ENCODE measurements around the gene TMEM19. TPM values are rescaled to one million over a fixed set of nuclear protein-coding genes. Genes with fewer than 3 reads are reported as not detected.
A peak's percentile ranks its signal among the peaks of the same experiment; 100 is the strongest.

The TMEM19 gene
- total RNA-seq, 4 donors from 2014 or later = 9.3 to 47.0 (median 21.4) TPM

- in situ Hi-C loops (cut with MboI; ENCODE audit: low sequenced_read_pairs in 4 of 4) = loop anchor here (10.0 to 25.0 kb wide), 3 partner anchors 328 to 1006 kb away; no protein-coding TSS in a partner anchor
- TF ChIP-seq CTCF (IDR thresholded peaks at IDR 0.05 in 4 of 5, conservative IDR thresholded peaks at IDR 0.05 in 1 of 5) (no peak), POLR2A (IDR thresholded peaks at IDR 0.05) (no peak)
- H3K27me3 ChIP-seq = no peaks in the 10 kb centered on the region
- no peak overlapping the region for H3K27ac ChIP-seq
- H3K4me1 ChIP-seq = peaks cover 0 to 3% of the 10 kb centered on the region in 2 donors
- H3K4me3 ChIP-seq = no peak overlapping the region
- no peaks in the 10 kb centered on the region for H3K9me3 ChIP-seq
- no peaks in the 10 kb centered on the region for H3K36me3 ChIP-seq
- DNase-seq (no peak), ATAC-seq (no peak)
- intact Hi-C loops (cut with DNase I; ENCODE audit: low total_unique reads) = no loop called here
Observed at GRCh38 chr12:71742998-71743397, 57.1 kb downstream of the TMEM19 start.

- ATAC-seq (no peak), DNase-seq (no peak)
- TF ChIP-seq POLR2A (IDR thresholded peaks at IDR 0.05) = no peak
- no peak for TF ChIP-seq CTCF (IDR thresholded peaks at IDR 0.05 in 4 of 5, conservative IDR thresholded peaks at IDR 0.05 in 1 of 5)
- H3K36me3 ChIP-seq = no peaks in the 10 kb centered on the region
- H3K4me3 ChIP-seq = no peak overlapping the region
- intact Hi-C loops (cut with DNase I; ENCODE audit: low total_unique reads) = loop anchor here (5.0 kb wide), 1 partner anchor 527 kb away; no protein-coding TSS in a partner anchor
- H3K27me3 ChIP-seq = no peaks in the 10 kb centered on the region
- H3K27ac ChIP-seq = no peak overlapping the region
- peaks cover 0 to 3% of the 10 kb centered on the region in 2 donors for H3K4me1 ChIP-seq
- in situ Hi-C loops (cut with MboI; ENCODE audit: low sequenced_read_pairs in 4 of 4) = loop anchor here (10.0 to 25.0 kb wide), 3 partner anchors 330 to 1007 kb away; no protein-coding TSS in a partner anchor
- H3K9me3 ChIP-seq = no peaks in the 10 kb centered on the region
Observed at GRCh38 chr12:71744522-71745300, 58.8 kb downstream of the TMEM19 start.

GRCh38 chr12:71746974-71747611 is 61.2 kb downstream of the TMEM19 start:
- H3K4me1 ChIP-seq = peaks cover 0 to 3% of the 10 kb centered on the region in 2 donors
- TF ChIP-seq CTCF (IDR thresholded peaks at IDR 0.05 in 4 of 5, conservative IDR thresholded peaks at IDR 0.05 in 1 of 5) (peak; percentile 43 to 81 (median 70)), POLR2A (IDR thresholded peaks at IDR 0.05) (no peak)
- in situ Hi-C loops (cut with MboI; ENCODE audit: low sequenced_read_pairs in 4 of 4) (loop anchor here (10.0 to 25.0 kb wide), 3 partner anchors 332 to 1010 kb away; no protein-coding TSS in a partner anchor), intact Hi-C loops (cut with DNase I; ENCODE audit: low total_unique reads) (loop anchor here (1.0 to 5.0 kb wide), 3 partner anchors 60 to 530 kb away; partner anchors contain the start of gene TMEM19)
- DNase-seq (peak in 1 of 2 donors; percentile 16), ATAC-seq (peak; percentile 97 to 98)
- H3K9me3 ChIP-seq = no peaks in the 10 kb centered on the region
- H3K27ac ChIP-seq = no peak overlapping the region
- no peak overlapping the region for H3K4me3 ChIP-seq
- H3K27me3 ChIP-seq = no peaks in the 10 kb centered on the region
- no peaks in the 10 kb centered on the region for H3K36me3 ChIP-seq

- Histone ChIP-seq H3K27me3 (no peaks in the 10 kb centered on the region), H3K27ac (no peak overlapping the region), H3K36me3 (no peaks in the 10 kb centered on the region), H3K9me3 (no peaks in the 10 kb centered on the region), H3K4me1 (peaks cover 0 to 3% of the 10 kb centered on the region in 2 donors), H3K4me3 (no peak overlapping the region)
- in situ Hi-C loops (cut with MboI; ENCODE audit: low sequenced_read_pairs in 4 of 4) (loop anchor here (10.0 to 25.0 kb wide), 3 partner anchors 333 to 1011 kb away; no protein-coding TSS in a partner anchor), intact Hi-C loops (cut with DNase I; ENCODE audit: low total_unique reads) (loop anchor here (5.0 kb wide), 1 partner anchor 531 kb away; no protein-coding TSS in a partner anchor)
- ATAC-seq = no peak
- TF ChIP-seq POLR2A (IDR thresholded peaks at IDR 0.05) (no peak), CTCF (IDR thresholded peaks at IDR 0.05 in 4 of 5, conservative IDR thresholded peaks at IDR 0.05 in 1 of 5) (no peak)
- no peak for DNase-seq
Observed at GRCh38 chr12:71748081-71748850, 62.4 kb downstream of the TMEM19 start.
